ENCODE data around the gene FAM20C.
A peak's percentile ranks its signal among the peaks of the same experiment; 100 is the strongest.

The FAM20C gene

GRCh38 chr7:207418-208129 lies 15.2 kb downstream of the FAM20C start:
- Mint-ChIP-seq H3K4me3 (no peak overlapping the region), H3K9me3 (peaks cover 11% of the 10 kb centered on the region), H3K36me3 (ENCODE audit: low read depth) (peaks cover 7% of the 10 kb centered on the region), H3K27ac (no peak overlapping the region), H3K4me1 (peaks cover 11% of the 10 kb centered on the region), H3K27me3 (ENCODE audit: low read depth, poor library complexity) (peaks cover 4% of the 10 kb centered on the region)
- TF ChIP-seq, protein P1, sequence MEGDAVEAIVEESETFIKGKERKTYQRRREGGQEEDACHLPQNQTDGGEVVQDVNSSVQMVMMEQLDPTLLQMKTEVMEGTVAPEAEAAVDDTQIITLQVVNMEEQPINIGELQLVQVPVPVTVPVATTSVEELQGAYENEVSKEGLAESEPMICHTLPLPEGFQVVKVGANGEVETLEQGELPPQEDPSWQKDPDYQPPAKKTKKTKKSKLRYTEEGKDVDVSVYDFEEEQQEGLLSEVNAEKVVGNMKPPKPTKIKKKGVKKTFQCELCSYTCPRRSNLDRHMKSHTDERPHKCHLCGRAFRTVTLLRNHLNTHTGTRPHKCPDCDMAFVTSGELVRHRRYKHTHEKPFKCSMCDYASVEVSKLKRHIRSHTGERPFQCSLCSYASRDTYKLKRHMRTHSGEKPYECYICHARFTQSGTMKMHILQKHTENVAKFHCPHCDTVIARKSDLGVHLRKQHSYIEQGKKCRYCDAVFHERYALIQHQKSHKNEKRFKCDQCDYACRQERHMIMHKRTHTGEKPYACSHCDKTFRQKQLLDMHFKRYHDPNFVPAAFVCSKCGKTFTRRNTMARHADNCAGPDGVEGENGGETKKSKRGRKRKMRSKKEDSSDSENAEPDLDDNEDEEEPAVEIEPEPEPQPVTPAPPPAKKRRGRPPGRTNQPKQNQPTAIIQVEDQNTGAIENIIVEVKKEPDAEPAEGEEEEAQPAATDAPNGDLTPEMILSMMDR (IDR thresholded peaks at IDR 0.05), result peak; percentile 31
- DNase-seq, result peak; percentile 43

DNA sequence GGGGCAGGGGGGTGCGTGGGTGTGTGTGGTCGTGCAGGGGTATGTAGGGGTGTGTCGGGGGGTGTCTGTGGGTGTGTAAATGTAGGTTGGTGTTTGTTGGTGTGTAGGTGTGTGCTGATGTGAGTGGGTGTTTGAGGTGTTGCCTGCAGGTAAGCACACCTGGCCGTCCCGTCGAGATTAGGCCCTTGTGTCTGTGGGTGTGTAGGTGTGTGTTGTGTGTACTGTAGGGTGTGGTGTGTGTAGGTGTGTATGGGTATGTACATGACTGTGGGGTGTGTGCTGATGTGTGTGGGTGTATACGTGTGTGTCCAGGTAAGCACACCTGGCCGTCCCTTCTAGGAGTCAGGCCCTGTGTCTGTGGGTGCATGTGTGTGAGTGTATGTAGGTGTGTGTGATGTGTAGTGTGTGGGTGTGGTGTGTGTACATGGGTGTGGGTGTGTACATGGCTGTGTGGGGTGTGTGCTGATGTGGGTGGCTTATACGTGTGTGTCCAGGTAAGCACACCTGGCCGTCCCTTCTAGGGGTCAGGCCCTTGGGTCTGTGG lies 15.8 kb downstream of the FAM20C start:
- Mint-ChIP-seq H3K27me3 (ENCODE audit: low read depth, poor library complexity) (peaks cover 2% of the 10 kb centered on the region), H3K4me1 (peaks cover 11% of the 10 kb centered on the region), H3K4me3 (no peak overlapping the region), H3K27ac (no peak overlapping the region), H3K36me3 (ENCODE audit: low read depth) (peaks cover 7% of the 10 kb centered on the region), H3K9me3 (peaks cover 12% of the 10 kb centered on the region)
- no peak for DNase-seq
- TF ChIP-seq, protein P1 (IDR thresholded peaks at IDR 0.05), result no peak

GRCh38 chr7:208816-209215 lies 16.4 kb downstream of the FAM20C start:
- Mint-ChIP-seq H3K27ac (no peak overlapping the region), H3K36me3 (ENCODE audit: low read depth) (peaks cover 7% of the 10 kb centered on the region), H3K27me3 (ENCODE audit: low read depth, poor library complexity) (peaks cover 2% of the 10 kb centered on the region), H3K4me1 (peaks cover 11% of the 10 kb centered on the region), H3K4me3 (no peak overlapping the region), H3K9me3 (peaks cover 19% of the 10 kb centered on the region)
- DNase-seq, result no peak
- TF ChIP-seq, protein P1 (IDR thresholded peaks at IDR 0.05), result no peak

DNA sequence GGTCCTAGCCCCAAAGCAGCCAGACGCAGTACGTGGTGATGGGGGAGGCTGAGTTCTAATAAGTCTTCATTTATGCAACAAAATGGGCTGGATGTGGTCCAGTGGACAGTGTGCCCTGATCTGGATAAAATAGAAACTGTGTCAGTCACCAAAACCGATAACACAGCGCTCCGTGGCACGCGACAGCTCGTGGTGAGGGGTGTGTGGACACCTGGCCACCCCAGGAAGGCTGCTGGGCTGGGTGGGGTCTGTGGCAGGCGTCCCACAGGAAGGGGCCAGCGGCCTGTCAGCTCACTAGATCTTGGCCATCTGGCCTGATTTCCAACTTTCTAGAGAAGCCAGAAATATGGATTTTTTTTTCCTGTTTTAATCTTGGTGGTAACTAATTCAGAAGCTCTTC lies 17.0 kb downstream of the FAM20C start:
- Mint-ChIP-seq H3K27ac (no peak overlapping the region), H3K36me3 (ENCODE audit: low read depth) (peaks cover 7% of the 10 kb centered on the region), H3K4me3 (no peak overlapping the region), H3K4me1 (peaks cover 11% of the 10 kb centered on the region), H3K9me3 (peaks cover 17% of the 10 kb centered on the region), H3K27me3 (ENCODE audit: low read depth, poor library complexity) (peaks cover 2% of the 10 kb centered on the region)
- no peak for DNase-seq
- TF ChIP-seq, protein P1 (IDR thresholded peaks at IDR 0.05), result no peak

DNA sequence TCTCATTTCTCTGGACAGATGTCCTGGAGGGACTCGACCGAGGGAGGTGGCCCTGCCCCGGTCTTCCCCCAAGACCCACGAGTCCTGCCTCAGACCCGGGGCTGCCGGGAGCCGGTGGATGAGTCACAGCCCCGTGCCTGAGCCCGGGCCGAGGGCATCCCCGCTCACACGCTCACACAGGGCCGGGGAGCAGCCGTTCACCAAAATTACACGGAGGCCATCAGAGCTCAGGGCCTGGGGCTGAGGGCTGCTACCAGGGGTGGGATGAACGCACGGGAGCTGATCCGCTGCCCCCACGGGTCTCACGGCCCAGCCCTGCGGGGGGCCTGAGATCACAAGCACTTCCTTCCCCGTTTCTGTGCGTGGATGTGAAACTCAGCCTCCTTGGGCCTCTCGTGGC lies 17.5 kb downstream of the FAM20C start:
- H3K9me3 Mint-ChIP-seq, result peaks cover 16% of the 10 kb centered on the region
- H3K36me3 Mint-ChIP-seq (ENCODE audit: low read depth), result peaks cover 7% of the 10 kb centered on the region
- peaks cover 2% of the 10 kb centered on the region for H3K27me3 Mint-ChIP-seq (ENCODE audit: low read depth, poor library complexity)
- no peak for DNase-seq
- peaks cover 11% of the 10 kb centered on the region for H3K4me1 Mint-ChIP-seq
- H3K4me3 Mint-ChIP-seq, result no peak overlapping the region
- no peak overlapping the region for H3K27ac Mint-ChIP-seq
- TF ChIP-seq, protein P1 (IDR thresholded peaks at IDR 0.05), result no peak

All from nephron progenitor cell (in vitro differentiated cells).